WI38 (cell line): Measurements from ENCODE around the gene MAP4.

ENCODE experiments used
- H3K4me3 ChIP-seq: 2 replicates; pipeline ENCODE4 v1.5.1; 2011; ENCODE audit warnings: low read depth, mild to moderate bottlenecking, control low read depth, low read length
- CTCF ChIP-seq: IDR thresholded peaks from 2 replicates; pipeline ENCODE4 v1.5.1; 2012; ENCODE audit warnings: low read depth, mild to moderate bottlenecking, control low read depth, low read length

The MAP4 gene

DNA sequence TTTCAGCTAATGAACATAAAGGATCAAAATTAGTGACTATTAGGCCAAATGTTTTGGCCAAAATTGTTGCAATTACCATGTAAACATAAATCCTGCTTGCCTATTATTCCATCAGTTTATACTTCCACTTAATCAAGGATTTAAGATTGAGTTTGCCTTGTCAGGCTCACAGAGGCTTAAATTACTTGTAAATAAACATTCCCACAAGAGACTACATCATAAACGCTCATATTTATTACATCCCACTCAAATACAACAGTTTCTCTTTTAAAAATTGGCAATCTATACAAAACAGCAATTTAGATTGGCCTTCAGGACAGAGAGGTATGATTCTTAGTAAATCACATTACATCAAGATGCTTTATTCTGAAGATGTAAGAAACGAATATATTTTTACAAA, 9.9 kb upstream of the MAP4 start:
- no peak overlapping the region for H3K4me3 ChIP-seq
- no peak for TF ChIP-seq CTCF

DNA sequence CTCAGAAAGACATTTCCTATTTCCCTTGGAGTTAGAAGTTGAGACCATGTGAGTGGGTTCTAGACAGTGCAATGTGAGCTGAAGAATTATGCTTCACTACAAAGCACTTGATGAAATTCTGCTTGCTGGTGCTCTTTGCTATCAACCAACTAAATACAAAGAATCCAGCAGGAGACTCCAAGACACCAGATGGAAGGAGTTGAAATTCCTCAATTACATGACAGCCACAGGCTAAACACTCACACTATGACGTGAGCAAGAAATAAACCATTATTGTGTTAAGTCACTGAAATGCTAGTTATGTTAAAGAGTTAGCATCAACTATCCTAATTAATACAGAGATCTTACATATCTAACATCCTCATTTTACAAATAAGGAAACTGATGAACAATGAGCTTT, 8.2 kb upstream of the MAP4 start:
- TF ChIP-seq CTCF, result no peak
- no peak overlapping the region for H3K4me3 ChIP-seq

- TF ChIP-seq CTCF, result no peak
- H3K4me3 ChIP-seq, result no peak overlapping the region
Measured at GRCh38 chr3:48023377-48023776, 7.2 kb upstream of the MAP4 start.

GRCh38 chr3:48022178-48022577, 6.0 kb upstream of the MAP4 start:
- TF ChIP-seq CTCF, result no peak
- H3K4me3 ChIP-seq, result no peak overlapping the region

DNA sequence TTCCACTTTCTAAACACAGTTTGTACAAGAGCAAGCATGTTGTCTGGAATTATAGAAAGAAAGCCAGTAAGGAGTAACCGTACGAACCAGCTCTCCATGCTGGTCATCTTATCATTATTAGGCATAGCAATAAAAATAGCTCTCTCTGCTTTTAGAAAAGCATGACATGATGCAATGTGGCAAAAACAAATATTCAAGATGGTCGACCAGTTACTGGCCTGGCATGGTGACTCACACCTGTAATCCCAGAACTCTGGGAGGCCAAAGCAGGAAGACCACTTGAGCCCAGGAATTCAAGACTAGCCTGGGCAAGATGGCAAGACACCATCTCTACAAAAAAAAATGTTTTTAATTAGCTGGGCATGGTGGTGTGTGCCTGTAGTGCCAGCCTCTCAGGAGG, 2.6 kb upstream of the MAP4 start:
- no peak for TF ChIP-seq CTCF
- no peak overlapping the region for H3K4me3 ChIP-seq

GRCh38 chr3:48015431-48016180, 610 bp downstream of the MAP4 start:
- H3K4me3 ChIP-seq, result no peak overlapping the region
- TF ChIP-seq CTCF, result no peak

DNA sequence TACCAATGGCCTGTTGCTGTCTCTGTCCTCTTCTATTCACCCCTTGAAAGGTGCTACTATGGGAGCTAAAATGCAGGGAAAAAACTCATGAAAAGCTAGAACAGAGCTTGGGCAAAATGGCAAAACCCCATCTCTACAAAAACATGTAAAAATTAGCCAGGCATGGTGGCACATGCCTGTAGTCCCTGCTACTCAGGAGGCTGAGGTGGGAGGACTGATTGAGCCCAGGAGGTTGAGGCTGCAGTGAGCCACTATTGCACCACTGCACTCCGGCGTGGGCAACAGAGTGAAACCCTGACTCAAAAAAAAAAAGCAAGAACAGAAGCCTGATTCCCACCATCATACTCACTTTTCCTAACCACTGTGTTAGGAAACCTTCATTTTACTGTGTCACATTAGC, 1.9 kb downstream of the MAP4 start:
- no peak overlapping the region for H3K4me3 ChIP-seq
- no peak for TF ChIP-seq CTCF
